Neural cell (in vitro differentiated cells): Measurements from ENCODE around the gene PHACTR1.

Experiments
- EP300 ChIP-seq: fragments of 450-650 bp; conservative IDR thresholded peaks from 2 replicates; pipeline ENCODE4 v1.6.1; 2014; ENCODE audit warnings: antibody characterized with exemption, mild to moderate bottlenecking, moderate library complexity; ENCODE audit not compliant: poor library complexity, severe bottlenecking
- EZH2 ChIP-seq: fragments of 200-600, 300-800 bp; shearing (Covaris generic), sonication (generic); IDR thresholded peaks from 2 replicates; pipeline ENCODE4 v1.6.1; 2014; ENCODE audit warnings: antibody characterized with exemption, low read length, borderline replicate concordance, mild to moderate bottlenecking; ENCODE audit not compliant: insufficient read depth, poor library complexity, severe bottlenecking
- MXI1 ChIP-seq: fragments of 450-650 bp; conservative IDR thresholded peaks from 2 replicates; pipeline ENCODE4 v1.6.1; 2014; ENCODE audit warnings: antibody characterized with exemption, mild to moderate bottlenecking; ENCODE audit not compliant: poor library complexity, severe bottlenecking
- POLR2AphosphoS5 ChIP-seq: IDR thresholded peaks from 2 replicates; pipeline ENCODE4 v1.6.1; 2012
- RAD21 ChIP-seq: fragments of 450-650 bp; conservative IDR thresholded peaks from 2 replicates; pipeline ENCODE4 v1.6.1; 2014; ENCODE audit warnings: antibody characterized with exemption, mild to moderate bottlenecking, moderate library complexity
- SMC3 ChIP-seq: fragments of 450-650 bp; conservative IDR thresholded peaks from 2 replicates; pipeline ENCODE4 v1.6.1; 2014; ENCODE audit warnings: antibody characterized with exemption, mild to moderate bottlenecking, moderate library complexity; ENCODE audit not compliant: poor library complexity
- TAF1 ChIP-seq: IDR thresholded peaks from 2 replicates; pipeline ENCODE4 v1.6.1; 2012; ENCODE audit warnings: low read depth
- TF ChIP-seq, protein P1 (sequence below): fragments of 450-650 bp; IDR thresholded peaks from 2 replicates; pipeline ENCODE4 v1.5.1; 2014; ENCODE audit warnings: antibody characterized with exemption, mild to moderate bottlenecking, moderate library complexity; ENCODE audit not compliant: poor library complexity, severe bottlenecking
- TF ChIP-seq, protein P2 (sequence below): IDR thresholded peaks from 2 replicates; pipeline ENCODE4 v1.6.1; 2012; ENCODE audit warnings: borderline replicate concordance

DNA sequence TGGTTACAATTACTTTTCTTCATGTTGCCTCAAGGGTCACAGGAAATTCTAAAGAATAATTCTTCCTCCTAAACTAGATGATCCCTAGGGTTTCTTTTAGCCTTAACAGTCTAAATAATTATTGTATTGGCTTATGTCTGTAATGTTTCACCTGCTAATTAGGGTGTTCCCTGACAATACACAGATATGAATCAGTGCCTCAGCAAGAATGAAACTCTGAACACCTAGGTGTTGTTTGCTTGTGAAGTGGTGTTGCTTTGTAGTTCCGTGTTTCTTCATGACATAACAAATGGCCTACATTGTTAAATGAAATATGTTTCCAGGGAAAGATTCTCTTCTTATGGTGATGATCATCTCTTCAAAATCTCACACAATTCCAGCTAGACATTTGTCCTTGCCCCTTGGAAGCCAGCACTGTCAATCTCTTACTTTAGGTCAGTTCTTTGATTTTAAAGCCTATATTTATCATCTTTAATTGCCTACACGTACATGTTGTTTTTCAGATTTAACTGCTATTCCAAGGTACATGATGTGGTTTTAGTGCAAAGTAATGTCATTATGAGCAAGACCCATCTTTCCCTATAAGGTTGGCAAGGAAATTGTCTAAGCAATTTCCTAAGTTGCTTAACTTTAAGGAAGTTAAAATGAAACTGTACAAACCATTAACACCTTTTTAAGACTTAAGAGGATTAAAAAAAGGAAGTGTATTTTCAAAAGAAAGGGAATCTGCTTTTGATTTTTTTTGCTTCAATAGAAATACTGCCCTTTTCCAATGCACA is 499.9 kb downstream of the PHACTR1 start:
- TF ChIP-seq MXI1 (no peak), EP300 (no peak), SMC3 (no peak), TAF1 (no peak), RAD21 (no peak), EZH2 (no peak), POLR2AphosphoS5 (no peak)
- TF ChIP-seq, protein P1, sequence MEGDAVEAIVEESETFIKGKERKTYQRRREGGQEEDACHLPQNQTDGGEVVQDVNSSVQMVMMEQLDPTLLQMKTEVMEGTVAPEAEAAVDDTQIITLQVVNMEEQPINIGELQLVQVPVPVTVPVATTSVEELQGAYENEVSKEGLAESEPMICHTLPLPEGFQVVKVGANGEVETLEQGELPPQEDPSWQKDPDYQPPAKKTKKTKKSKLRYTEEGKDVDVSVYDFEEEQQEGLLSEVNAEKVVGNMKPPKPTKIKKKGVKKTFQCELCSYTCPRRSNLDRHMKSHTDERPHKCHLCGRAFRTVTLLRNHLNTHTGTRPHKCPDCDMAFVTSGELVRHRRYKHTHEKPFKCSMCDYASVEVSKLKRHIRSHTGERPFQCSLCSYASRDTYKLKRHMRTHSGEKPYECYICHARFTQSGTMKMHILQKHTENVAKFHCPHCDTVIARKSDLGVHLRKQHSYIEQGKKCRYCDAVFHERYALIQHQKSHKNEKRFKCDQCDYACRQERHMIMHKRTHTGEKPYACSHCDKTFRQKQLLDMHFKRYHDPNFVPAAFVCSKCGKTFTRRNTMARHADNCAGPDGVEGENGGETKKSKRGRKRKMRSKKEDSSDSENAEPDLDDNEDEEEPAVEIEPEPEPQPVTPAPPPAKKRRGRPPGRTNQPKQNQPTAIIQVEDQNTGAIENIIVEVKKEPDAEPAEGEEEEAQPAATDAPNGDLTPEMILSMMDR = no peak
- TF ChIP-seq, protein P2, sequence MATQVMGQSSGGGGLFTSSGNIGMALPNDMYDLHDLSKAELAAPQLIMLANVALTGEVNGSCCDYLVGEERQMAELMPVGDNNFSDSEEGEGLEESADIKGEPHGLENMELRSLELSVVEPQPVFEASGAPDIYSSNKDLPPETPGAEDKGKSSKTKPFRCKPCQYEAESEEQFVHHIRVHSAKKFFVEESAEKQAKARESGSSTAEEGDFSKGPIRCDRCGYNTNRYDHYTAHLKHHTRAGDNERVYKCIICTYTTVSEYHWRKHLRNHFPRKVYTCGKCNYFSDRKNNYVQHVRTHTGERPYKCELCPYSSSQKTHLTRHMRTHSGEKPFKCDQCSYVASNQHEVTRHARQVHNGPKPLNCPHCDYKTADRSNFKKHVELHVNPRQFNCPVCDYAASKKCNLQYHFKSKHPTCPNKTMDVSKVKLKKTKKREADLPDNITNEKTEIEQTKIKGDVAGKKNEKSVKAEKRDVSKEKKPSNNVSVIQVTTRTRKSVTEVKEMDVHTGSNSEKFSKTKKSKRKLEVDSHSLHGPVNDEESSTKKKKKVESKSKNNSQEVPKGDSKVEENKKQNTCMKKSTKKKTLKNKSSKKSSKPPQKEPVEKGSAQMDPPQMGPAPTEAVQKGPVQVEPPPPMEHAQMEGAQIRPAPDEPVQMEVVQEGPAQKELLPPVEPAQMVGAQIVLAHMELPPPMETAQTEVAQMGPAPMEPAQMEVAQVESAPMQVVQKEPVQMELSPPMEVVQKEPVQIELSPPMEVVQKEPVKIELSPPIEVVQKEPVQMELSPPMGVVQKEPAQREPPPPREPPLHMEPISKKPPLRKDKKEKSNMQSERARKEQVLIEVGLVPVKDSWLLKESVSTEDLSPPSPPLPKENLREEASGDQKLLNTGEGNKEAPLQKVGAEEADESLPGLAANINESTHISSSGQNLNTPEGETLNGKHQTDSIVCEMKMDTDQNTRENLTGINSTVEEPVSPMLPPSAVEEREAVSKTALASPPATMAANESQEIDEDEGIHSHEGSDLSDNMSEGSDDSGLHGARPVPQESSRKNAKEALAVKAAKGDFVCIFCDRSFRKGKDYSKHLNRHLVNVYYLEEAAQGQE = no peak
